Lower leg skin (tissue), 3 donors: ENCODE data around the gene PLK5.

Experiments used
- POLR2A ChIP-seq, 2 donors: fragments of 450-650 bp; IDR thresholded peaks; one replicate each; pipeline ENCODE4 v1.6.1; 2016 to 2017; ENCODE audit warnings: antibody characterized with exemption in 2 of 2, mild to moderate bottlenecking in 1 of 2, moderate library complexity in 1 of 2
- TF ChIP-seq, protein P1 (sequence below), 3 donors: fragments of 450-650 bp; IDR thresholded peaks; one replicate each; pipeline ENCODE4 v1.5.1; 2016; ENCODE audit warnings: antibody characterized with exemption in 3 of 3, mild to moderate bottlenecking in 3 of 3, moderate library complexity in 2 of 3

DNA sequence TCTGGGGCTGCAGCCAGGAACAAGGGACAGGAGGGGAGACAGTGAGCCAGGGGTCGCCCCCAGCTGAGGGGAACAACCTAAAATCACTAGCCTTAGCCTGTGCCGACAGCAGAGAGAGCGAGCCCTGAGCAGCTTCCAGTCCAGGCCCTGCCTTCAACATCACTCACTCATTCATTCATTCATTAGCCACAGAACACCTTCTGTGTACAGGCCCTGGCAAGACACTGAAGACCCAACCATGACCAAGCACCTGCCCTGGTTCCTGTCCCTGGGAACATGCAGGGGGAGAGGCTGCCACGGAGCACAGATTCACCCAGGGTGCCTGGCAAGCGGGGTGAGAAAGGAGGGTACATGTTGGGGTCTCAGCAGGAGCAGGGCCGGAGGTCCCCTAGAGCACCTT lies 39.4 kb downstream of the PLK5 start:
- TF ChIP-seq, protein P1, sequence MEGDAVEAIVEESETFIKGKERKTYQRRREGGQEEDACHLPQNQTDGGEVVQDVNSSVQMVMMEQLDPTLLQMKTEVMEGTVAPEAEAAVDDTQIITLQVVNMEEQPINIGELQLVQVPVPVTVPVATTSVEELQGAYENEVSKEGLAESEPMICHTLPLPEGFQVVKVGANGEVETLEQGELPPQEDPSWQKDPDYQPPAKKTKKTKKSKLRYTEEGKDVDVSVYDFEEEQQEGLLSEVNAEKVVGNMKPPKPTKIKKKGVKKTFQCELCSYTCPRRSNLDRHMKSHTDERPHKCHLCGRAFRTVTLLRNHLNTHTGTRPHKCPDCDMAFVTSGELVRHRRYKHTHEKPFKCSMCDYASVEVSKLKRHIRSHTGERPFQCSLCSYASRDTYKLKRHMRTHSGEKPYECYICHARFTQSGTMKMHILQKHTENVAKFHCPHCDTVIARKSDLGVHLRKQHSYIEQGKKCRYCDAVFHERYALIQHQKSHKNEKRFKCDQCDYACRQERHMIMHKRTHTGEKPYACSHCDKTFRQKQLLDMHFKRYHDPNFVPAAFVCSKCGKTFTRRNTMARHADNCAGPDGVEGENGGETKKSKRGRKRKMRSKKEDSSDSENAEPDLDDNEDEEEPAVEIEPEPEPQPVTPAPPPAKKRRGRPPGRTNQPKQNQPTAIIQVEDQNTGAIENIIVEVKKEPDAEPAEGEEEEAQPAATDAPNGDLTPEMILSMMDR (IDR thresholded peaks at IDR 0.05), result no peak
- no peak for TF ChIP-seq POLR2A (IDR thresholded peaks at IDR 0.05)
